Germinal center (tissue), 1 donor: ENCODE measurements around the gene KCTD1.

Experiments
- DNase-seq: peaks from one replicate; pipeline ENCODE4 v3.0.0; 2012; ENCODE audit warnings: mixed read lengths, low spot score

KCTD1 gene

DNA sequence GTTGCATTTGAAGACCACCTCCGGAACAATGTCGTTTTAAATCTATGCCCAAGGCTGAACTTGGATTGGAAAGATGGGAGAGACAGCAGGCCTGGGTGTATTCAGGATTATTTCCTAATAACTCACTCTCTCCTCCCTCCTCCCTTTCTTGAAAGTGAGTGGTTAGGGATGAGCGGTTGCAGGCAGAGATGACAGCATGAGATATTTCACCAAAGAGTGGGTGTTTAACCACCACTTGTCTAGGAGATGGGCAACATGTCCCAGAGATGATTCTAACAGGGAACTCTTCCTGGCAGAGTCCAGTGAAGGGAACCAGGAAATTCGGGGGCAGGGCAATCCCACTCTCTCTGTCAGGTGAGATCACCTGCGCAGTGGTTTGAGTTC, 123.2 kb downstream of the KCTD1 start:
- DNase-seq = no peak

DNA sequence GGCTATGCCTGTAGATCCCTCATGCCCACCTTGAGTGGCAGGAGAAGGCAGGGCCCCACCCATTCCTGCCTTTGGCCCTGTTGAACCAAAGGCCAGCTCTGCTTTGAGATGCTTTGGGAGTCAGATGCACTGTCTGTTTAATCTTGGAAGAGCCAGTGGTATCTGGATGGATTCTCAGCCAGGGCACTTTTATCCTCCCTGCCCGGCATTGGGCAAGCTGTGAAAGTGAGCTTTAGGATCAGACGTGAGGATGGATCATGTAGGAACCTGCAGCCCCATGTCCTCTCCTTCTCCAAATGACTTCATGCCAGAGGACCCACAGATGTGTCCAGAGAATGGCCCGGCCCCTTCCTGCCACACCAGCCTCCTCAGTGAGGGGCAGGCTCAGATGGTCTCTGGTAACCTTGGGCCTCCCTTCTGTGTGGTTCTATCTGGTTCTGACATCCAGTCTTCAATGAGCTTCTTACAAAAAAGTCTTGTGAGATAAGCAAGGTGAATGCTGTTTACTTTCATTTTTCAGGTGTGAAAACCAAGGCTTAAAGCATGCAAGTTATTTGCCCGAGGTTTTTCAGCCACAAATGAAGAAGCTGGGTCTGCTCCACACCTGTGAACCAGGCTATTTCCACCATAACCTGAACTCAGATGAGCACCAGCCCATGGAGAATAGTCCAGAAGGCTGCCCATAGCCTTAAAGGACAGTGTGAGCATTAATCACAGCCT, 123.8 kb downstream of the KCTD1 start:
- no peak for DNase-seq

DNA sequence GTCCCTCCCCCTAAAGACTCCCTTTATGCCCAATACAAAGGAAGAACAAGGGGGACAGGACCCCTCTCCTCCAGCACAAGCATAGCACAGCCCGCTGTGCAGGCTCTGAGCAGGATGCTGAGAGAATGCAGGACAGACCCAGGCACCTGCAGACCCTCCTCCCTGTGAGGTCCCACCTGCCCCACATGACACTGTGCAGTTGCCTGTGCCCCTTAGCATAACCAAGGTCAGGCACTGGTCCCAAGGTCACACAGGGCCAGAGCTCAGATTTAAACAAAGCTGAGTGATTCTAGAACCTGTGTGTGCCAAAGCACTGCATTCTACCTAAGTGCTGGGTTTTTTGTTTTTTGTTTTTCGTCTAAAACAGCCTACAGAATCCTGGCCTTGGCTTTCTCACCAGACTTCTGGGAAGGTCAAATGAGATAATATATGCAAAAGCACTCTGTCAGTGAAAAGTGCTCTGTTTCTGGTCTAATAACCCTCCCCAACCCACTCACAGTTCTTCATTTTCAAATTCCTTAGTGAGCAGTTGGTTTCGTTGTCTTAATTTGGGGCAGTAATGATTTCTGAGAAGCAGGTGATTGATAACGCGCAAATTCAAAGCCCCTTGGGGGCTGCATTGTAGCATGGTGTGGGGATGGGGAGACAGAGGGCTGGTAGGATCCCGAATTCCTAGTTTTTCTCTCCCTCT, 125.7 kb downstream of the KCTD1 start:
- DNase-seq = peak; percentile 34

DNA sequence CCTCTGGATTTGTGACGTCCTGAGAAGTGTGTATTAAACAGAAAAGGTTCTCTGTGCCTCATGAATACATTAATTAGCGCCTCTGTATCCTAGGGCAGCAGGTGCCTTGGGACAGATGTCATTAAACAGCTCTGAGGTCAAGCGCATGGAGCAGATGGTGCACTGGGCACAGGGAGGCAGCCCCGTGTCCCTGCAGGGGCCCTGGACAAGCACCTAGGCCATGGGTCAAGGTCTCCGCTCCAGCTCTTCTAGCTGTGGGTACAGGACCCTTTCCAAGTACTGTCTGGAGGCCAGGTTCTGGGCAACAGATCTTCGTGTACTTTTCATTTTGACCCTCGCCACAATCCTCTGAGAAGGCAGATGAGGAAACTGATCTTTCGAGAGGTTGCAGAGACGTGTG, 126.4 kb downstream of the KCTD1 start:
- DNase-seq = no peak

DNA sequence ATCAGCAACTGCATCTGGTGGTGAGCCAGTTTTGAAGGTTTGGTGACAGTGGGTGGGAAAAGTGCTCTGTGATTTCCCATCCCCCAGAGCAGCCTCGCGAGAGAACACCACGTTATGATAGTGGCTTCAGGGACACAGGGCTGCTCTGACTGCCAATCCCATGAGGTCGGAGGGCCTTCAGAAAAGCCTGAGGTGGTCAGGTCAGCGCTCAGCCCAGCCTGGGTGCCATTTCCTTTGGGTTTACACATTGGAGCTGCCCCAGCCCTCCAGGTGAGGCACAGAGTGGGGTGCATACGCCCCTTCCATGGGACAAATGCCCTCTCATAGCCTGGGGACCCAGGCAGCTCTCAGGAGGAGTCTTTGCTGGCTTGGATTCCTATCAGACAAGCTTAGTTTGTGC, 126.8 kb downstream of the KCTD1 start:
- no peak for DNase-seq

DNA sequence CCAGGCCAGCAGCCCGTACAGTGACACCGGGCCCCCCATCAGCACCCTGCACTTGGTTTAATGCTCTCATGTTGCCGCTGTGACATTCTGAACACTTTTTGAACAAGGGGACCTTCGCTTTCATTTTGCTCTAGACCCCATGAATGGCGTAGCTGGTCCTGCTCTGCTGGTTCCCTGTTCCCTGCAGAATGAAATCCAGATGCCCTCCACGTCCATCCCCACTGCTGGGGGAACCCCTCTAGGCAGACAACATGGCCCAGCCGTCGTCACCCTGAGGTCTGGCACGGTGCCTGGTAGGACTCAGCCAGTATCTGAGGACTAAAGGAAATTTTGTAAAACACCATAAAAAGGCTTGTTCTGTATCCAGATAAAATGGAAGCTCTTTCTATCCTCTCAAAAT, 128.6 kb downstream of the KCTD1 start:
- no peak for DNase-seq

DNA sequence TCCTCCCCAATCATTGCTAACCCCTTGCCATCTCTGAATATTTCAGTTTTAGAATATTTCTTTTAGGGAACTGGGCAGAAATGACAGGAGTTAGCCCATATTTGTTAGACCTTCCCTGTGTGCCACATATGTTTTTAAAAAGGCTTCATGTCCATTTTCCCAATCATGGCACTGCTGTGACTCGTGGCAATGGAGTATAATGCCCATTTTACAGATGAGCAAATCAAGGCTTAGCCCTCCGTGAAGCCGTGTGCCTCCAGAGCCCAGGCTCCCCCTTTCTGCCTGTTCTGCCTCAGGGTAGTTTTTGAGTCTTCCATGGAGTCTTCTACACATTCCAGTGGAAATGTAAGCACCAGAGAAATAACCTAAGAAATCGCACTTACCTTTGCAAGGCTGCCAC, 130.1 kb downstream of the KCTD1 start:
- DNase-seq = no peak

DNA sequence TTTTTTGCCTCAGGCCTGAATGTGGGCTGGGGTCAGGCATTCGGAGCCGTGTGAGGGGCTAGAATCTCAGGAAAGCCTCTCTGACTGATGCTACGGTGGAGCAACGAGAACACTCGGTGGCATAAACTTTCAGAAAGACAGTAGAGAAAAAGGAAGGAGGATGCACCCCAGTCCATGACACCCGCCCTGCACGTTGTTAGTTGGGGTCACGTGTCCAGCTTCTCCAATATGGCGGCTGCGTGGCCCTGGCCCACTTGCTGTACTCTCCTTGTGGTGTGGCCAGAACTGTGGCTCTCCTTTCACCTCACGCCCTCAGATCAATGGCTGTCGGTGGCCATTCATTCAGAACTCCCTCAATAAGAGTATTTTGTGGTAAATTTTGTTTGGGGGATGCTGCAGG, 131.2 kb downstream of the KCTD1 start:
- DNase-seq = no peak

DNA sequence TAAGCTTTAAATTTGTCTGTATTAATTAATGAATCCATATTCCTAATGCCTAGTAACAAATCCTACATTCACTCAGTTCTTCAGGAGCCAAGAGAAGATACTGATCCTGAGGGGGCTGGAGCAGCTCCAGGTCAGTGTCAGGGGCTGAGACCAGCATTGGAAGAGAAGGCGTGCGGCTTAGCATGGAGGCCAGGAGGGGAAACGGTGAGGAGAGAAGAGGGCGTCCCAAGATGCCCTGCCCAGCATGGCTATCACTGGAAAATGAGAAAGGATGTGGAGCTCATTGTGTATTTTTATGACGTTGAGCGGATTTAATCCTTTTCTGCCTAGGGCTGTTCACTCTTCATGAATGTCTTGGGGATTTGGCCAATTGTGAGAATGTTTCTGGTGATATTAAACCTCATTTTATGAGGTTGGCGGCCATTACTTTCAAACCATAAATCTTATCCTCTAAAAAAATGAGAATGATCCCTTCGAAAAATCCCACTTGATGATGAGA, 131.7 kb downstream of the KCTD1 start:
- DNase-seq = no peak

DNA sequence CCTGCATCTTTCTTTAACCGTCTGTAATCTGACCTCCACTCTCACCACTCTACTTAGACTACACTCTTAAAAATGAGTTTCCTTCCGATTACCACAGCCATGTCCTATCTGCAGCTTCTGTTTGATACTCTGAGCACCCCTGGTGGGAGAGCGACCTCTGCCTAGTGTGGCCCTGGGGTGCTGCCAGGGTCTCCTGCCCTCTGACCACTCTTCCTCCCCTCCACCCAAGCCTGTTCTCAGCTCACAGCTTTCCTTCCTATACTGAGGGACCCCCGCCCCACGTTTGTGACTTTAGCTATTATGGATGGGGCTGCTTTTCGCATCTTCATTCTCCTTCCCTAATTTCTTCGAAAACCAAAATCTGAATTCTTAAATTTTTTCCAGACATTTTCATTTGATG, 132.7 kb downstream of the KCTD1 start:
- DNase-seq = no peak

DNA sequence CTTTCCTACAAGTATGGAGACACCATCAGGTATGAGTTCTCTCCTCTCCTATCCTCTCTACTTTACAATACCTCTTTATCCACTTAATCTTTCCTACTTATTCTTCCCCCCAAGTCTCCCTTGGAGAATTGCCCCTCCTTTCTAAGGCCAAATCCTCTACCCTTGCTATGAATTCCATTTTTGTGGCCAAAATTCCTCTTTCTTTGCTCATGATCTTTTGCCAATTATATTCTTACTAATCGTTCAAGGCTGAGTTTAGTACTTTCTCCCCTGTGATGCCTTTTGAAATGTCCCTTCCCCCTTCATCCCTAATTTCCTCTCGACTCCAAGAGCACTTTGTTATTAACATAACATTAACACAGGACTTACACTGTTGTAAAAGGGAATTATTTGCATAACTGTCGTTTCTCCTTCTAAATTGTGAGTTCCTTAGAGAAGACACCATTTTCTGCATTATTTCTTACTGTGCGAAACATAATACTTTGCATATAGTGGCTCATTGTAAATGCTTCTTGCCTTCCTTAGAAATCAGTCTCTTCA, 133.4 kb downstream of the KCTD1 start:
- DNase-seq = no peak

DNA sequence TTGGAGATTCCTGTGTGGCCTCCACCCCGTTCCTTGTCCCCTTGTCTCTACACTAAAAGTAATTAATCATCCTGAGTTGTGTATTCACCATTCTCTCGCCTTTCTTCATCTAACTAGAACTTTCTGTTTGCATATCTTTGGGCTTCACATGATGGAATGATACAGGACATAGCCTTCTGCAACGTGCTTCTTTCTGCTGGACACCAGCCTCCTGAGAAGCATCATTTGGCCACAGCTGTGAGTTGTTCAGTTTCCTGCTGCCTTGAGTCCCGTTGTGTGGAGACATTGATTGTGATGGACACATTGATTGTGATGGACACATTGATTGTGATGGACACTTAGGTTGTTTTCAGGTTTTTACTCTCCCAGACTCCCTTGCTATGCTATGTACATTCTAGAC, 139.3 kb downstream of the KCTD1 start:
- no peak for DNase-seq

DNA sequence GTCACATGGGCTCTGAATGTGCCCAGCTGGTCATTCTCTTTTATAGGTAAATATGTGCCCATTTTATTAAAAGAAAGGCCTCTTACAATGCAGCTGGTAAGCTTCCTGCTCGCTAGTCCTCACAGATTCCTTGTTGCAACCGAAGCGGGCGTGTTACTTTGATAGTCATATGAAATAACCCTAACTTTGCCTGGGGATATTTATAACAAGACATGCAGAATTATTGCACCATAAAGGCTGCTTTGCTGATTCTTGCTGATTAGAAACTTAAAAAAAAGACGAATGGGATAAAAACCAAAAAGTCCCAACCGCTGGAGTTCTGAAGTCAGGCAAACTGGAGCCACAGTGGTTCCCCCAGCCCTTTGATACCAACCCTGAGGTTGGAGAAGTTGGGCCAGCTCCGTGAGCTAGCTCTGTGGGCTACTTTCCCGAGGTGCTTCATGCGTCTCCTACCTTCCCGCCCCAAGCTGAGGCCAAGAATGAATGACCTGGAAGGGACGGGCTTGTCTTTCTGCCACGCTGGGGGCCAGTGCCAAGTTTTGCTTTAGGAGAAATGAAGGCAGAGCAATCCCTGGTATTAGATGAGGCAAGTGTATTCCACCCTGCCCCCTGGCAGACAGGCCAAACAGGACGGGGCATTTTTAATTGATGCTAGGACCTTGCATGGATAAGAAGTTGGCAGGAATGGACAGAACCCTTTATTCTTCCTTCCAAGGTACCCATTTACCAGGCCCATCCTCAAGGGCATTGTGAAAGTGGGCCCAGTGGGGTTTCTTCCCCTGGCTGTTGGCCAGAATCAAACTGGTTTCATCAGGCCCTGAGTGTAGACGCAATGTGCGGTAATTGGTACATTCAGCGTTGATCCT, 140.4 kb downstream of the KCTD1 start:
- no peak for DNase-seq

DNA sequence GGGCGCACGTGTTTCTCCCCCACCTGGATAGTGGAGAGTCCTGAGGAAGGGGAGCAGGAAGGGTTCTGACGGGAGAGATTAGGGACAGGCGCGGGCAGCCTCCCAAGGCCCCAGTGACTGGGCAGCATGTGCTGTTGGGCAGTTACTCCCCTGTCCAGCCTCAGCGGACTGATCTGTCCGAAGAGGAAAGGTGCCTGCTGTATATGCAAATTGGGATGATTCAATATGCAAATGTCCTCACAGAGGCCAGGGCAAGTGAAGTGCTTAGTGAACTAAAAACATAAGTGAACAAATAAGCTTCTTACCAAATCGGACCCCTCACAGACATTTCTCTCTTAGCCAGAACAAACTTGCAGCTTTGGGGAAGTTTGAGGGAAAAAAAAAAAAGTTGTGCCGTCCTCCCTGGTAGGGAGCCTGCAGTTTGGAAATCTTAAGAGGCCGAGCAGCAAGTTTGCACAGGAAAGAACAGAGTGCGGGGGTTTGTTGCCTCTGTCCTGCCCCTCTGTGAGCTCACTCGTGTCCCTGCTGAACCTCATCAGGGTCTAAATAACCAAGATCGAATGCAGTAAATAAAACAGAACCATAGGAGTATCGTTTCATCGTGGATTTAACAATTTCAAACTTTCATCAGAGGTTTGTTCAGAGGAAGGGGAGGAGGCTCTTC, 141.4 kb downstream of the KCTD1 start:
- no peak for DNase-seq

DNA sequence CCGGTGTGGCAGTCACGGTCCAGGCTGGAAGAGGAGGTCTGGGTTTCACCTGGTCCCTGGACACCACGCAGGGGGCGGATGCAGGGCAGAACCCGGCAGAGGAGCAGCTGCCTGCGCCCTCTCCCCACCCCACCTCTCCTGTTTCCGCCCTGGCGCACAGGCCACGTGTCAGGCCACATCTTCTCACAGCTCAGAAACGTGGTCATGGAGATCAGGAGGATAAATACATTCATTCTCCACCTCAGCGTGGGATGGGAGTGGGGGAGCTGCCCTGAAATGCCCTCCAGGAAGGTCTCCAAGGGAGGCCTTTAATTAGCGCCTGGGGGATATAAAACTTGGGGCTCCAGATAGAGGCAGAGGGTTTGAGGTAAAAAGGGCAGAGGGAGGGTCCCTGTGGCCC, 142.0 kb downstream of the KCTD1 start:
- no peak for DNase-seq

DNA sequence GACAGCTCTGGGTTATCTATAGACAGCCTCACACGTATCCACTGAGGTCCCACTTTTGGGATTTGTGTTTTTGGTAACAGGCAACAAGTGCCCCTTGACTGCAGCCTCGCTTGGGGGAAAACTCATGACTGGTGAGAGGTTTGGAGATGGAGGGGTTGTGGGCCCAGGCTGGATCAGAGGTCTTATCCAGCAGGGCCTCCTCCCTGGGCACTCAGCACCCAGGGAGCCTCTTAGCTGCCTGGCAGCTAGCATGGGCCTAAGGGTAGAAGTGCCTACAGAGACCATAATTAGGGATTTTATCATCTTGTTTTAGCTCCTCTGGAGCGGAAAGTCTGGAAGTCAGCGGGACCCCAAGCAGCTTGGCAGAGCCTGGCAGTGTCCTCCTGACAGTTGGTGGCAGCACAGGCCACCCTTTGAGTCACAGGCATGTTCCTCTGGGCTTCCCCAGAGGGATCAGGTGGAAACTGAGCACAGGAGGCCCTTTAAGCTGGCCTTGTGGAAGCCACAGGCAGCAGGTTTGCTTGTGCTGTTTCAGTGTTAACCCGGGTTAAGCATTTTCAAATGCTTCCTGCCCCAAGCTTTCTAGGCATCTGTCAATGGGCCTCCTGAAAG, 143.1 kb downstream of the KCTD1 start:
- no peak for DNase-seq
